HG03139 (cell line): ENCODE results near the gene MAP4.
"Not testable (repeated sequence)": the region's sequence is repeated elsewhere in the genome, so short reads cannot be mapped to it uniquely, and the experiment has no call there.

Experiments
- ATAC-seq: cut with Tn5 transposase; IDR thresholded peaks from one replicate; pipeline ENCODE4 v1.9.1; 2021; ENCODE audit not compliant: unreplicated experiment

MAP4 gene

DNA sequence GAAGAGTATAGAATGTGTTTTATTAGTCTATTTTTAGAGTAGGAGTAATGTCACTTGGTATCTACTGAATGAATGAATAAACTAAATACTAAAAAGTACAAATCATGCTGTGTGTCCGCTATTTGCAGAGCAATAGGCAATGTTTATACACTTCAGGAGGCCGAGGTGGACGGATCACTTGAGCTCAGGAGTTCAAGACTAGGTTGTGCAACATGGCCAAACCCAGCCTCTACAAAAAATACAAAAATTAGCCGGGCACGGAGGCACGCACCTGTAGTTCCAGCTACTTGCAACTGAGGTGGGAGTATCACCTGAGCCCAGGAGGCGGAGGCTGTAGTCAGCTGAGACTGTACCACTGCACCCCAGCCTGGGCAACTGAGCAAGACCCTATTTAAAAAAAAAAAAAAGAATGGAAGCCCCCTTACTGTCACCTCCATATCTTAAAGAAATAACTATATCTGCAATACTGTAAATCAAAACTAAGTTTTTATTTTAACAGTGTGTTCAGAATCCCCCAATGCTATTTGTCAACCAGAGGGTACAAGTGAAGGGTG, 114.9 kb downstream of the MAP4 start:
- no peak for ATAC-seq

DNA sequence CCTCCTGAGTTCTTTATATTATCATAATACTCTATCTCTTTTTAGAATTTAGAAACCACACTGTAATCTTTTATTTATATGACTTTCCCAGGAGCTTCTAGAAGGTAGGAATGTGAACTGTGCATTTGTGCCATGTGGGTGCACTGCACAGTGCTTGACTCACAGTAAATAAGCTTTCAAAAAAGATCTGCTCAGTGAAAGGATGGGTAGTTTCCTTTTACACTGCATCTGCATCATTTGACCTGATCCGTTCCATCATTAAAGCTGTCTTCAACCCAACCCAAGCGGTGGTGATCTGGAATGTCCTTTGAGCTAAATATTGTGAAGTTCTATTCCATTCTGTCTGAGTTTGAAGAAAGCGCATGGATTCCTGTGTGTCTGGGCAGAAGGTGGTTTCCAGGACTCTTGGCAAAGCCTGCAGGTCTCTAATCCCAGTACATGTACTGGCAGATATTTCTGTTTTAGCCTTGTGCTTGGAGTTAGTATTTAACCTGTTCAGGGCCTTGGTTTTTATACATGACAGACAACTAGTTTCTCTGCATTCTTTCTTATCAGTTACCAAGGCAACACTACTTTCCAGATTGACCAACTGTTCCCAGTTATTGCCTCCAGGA, 116.6 kb downstream of the MAP4 start:
- ATAC-seq: no peak

DNA sequence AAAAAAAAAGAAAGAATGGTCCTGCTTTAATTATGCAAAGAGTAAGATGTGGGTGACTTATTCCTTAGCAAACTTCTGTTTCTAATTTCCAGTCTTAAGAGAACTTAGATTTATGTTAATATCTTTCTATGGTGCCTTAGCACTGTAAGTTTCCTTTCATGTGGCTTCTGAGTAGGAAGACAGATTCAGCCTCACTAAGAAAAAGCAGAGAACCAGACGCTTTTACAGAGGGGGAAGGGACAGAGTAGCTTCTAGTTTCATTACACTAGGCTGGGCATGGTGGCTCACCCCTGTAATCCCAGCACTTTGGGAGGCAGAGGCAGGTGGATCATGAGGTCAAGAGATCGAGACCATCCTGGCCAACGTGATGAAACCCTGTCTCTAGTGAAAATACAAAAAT, 118.3 kb downstream of the MAP4 start:
- ATAC-seq: no peak

DNA sequence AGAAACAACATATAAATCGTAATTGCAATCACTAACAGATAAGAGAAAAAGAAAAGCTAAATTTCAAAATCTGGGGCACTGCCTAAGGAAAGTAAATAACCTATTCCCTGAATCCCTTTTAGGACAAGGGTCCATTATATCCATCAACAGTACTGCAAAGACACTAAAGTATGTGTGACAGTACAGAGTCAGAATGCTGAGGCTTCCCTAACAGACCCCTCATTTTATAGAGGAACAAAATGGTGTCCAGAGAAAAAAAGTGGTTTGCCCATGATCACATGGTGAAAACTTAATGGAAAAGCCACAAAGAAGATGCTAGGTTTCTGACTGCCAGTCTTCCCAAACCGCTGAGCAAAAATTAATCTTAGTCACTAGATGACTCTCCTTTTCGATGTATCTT, 119.5 kb downstream of the MAP4 start:
- ATAC-seq: no peak

DNA sequence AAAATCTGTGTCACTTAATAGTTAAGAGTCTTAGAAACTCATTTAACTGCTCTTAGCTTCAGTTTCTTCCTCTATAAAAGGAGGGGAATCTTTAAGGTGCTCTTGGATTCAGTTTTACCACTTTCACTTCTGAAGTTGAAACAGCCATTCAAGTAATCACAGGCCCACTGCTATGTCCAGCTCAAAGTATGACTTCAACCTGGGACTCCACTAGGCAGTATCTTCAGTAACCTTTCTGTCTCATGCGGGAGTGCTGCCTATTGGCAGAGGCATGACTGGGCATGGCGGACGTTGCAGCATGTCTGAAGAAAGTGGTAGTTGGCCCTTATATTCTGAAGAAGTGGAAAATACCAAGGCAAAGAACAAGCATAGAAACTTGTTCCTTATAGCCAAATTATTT, 121.0 kb downstream of the MAP4 start:
- ATAC-seq: no peak

DNA sequence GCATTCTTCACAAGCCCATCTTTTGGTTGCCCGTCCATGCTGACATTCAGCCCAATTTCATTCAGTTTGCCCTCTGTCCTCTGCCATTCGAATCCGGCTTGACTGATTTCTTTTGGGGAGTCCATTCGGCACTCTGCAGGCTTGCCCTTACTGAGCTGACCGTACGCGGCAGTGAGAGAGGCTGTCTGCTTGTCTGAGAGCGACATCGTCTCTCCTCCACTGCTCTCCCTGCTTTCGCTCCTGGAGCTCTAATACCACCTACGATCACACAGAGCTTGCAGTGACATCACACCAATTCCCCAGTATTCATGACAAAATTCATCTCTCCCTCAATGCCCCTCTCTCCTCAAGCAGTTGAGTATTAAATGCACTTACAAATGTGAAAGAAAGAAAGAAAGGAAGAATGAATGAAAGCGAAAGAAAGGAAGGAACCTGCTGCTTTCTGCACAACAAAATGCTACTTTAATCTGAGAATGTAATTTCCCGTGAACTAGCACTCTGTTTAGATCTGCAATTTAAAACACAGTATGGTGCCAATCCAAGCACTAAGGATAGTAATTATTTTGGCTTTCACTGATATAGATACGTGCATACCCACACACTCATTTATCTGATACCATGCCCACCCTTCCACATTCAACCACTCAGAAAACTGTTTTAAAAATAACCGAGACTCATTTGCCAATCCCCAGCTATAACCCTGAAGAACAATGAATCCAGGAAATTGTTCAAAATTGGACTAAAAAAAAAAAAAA, 123.8 kb downstream of the MAP4 start:
- ATAC-seq: no peak

DNA sequence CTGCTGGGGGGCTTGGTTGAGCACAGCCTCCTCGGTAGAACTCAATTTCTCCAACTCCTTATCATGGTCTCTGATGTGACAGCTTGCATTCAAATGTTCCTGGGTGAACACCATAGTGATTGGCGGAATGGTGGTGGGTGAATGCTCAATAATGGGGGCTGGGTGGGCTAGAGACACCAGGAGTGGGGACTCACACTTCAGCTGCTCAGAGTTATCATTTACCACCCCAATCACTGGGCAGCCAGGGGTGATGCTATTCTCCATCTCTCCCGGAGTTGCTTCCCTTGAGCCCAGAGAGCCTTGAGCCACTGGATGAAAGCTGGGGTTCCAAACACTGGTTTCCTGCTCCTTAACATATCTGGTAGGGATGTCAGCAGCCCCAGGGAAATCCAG, 124.6 kb downstream of the MAP4 start:
- no peak for ATAC-seq

DNA sequence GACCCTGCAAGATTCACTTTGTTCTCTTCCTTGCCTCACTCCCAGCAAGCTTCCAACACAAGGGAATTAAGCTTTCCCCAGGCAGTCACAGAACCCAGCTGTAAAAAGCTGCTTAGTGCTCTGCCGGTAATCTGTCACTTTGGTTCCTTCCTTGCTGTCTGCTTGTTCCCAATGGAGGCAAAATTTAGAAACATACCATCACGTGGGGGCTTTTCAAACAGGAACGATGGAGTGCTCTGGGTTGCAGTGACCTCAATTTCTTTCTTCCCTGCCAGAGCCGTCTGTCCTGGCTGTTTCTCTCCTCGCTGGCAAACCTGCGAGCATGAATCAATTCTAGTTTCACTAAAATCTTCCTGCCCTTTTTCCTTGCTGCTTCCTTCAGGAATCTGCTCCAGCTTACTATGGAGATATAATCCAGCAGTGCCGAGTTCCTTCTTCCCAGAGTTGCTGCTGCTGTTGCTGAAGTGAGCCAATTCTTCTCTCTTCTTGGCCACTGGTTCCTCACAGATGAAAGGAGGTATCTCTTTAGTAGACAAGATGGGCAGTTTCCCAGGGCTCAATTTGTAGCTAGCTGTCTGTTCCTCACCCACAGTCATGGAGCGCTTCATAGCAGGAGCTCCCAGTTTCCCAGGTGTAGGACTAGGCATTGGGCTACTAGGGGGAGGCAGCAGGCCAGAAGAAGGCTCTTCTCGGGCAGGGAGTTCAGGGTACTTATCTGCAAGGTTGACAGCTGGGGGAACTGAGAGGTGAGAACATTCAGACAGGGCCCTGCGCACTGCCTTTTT, 125.2 kb downstream of the MAP4 start:
- no peak for ATAC-seq

DNA sequence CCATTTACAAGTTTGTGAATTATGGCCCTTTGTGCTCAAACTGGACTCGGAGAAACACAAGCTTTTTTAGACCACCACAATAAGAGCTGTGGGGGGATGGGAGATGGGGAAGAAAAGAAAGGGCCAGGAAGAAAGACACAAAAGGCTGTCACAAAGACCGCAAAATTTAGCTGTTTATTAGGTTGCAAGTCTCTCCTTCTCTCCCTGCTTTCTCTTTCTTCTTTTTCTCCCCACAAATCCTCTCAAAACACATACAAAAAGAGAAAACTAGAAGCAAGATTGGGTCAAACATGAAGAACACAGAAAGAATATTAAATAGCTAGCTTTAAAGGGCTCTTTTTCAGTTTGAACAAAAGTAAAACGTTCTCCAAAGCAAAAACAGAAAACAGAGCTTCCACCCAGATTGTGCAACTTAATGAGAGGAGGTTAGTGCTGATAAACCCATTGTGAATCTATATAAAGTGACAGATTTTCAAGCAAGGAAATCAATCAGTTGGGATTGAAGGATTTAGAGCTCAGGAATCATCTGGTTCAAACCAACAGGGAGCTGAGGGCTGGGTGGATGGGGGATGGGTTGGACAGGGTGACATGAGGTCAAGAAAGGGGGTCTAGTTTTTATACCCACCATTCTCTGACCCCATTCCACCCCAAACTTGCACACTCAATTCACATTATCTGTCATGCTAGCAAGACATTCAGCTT, 125.9 kb downstream of the MAP4 start:
- no peak for ATAC-seq

DNA sequence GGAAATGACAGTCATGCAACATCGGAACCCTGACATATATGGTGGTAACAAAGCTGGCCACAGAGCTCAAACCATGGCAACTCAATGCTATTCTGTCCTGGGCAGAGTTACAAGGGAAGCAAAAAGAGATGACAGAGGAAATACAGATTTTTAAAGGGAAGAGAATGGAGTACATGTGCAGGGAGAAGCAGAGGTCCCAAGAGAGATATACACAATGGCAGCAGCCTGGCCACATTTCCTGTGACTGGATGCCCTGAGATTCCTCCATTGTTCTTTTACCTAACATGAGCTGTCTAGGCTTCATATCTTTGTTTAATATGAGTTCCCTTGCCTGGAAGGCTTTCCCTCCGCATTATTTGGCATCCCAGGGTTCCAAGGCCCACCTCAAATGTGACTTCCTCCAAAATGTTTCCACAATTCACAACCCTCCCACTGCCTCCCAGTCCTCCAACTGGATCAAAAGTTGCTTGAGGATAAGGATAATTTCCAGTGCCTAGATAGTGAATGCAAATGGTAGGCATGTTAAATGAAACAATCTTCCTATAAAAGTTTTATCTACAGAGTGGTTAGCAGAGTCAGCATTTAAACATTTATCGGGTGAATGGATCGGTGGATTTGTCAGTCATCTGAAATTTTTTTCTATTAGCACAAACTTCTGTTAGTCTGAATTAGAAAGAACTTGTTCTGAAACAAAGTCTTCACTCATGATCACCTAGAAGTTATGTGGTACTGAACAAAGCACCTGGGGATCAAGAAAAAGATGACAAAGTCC, 127.0 kb downstream of the MAP4 start:
- no peak for ATAC-seq

DNA sequence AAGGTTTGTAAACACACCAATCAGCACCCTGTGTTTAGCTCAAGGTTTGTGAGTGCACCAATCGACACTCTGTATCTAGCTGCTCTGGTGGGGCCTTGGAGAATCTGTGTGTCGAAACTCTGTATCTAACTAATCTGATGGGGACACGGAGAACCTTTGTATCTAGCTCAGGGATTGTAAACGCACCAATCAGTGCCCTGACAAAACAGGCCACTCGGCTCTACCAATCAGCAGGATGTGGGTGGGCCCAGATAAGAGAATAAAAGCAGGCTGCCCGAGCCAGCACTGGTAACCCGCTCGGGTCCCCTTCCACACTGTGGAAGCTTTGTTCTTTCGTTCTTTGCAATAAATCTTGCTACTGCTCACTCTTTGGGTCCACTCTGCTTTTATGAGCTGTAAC, 128.2 kb downstream of the MAP4 start:
- not testable (repeated sequence) for ATAC-seq

DNA sequence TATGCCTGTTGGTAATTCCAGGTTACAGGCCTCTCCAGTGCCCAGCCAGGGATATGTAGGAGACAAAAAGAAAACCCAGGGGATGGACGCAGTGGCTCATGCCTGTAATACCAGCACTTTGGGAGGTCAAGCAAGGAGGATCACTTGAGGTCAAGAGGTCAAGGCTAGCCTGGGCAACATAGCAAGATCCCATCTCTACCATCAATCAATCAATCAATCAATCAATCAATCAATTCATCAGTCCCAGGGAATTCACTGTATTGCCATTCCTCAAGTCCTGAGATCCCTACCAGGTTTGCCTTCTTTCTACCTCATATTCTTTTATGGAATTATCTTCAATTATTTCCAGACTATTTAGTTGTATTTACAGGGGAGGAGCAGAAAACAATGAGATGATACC, 131.0 kb downstream of the MAP4 start:
- no peak for ATAC-seq

DNA sequence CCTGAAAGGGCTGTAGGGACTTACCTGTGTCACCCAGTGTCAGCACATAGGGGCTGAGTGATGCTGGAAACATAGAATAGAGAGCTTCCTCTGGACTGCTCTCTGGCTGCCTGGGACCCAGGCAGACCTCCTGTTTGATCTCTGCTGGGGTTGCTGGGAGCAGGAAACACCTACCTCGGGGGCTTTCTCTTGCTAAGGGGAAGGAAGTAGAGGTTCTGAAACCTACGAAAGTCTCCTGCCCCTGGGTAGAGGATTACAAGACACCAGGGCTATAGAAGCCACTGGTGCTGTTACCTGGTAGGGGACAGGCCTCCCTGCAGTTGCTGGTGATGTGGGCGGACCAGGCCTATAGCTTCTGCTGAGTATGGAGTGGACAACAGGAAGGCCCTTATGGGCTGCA, 131.6 kb downstream of the MAP4 start:
- no peak for ATAC-seq

DNA sequence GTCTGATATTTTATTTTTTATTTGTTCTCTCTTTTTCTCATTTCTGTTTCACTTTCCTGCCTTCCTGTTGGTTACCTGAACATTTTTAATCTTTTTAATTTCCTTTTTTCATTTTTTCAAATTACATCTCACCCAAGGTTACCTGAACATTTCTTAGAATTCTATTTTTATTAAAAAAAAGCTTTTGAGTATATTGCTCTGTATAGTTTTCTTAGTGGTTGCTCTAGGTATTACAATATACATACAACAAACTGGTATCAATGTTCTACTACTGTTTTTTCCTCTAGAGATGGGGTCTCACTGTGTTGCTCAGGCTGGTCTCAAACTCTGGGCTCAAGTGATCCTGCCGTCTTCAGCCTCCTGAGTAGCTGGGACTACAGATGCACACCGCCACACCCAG, 133.9 kb downstream of the MAP4 start:
- ATAC-seq: no peak

DNA sequence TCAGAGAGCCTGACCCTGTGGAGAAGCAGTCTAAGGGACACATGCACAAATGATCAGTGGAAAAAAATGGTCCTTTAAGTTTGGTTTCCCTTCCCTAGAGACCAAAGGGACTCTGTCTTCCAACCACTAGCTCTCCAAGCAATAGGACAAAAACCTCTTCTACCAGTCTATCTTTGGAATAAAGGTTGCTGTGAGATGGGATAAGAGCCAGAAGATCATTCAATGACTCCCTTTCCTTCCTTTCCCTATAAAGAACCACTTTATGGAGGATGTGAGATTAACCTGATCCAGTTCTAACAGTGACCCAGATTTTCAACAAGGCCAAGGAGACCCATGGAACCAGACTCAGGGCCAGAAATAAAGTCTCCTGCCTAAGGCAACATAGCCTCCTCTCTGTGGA, 138.5 kb downstream of the MAP4 start:
- ATAC-seq: no peak

DNA sequence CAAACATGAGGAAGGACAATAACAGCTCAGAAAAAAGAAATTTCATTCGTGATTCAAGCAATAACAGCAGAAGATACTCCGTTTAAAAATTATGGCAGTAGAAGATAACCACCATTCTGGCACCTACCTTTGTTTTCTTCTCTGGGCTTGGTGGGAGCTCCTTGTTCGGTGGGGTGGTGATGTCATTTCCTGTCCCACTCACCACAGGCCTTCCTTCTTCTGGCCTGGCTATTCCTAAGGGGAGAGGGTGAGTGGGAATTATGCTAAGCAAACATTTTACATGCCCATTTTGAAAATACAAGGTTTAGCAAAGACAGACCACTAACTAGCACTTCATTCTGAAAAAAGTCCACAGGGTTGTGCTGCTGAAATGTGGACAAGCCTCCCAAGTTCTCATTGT, 138.9 kb downstream of the MAP4 start:
- no peak for ATAC-seq

DNA sequence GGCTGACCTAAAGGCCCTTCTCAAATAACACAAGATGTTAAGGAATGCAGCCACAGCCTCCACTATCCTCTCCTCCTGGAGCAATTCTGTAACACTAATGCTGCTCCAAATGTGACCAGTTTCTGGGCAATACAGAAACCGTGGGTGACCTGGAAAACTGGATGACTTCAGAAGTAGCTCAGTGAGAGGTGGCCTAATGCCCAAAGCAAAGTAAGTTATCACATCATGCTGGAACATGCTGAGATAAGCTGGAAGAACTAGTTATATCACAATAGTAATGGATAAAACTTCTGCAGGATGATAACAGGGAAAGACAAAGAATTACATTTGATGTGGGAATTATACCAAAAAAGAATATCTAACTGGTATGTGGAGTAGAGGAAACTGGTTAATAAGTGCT, 141.3 kb downstream of the MAP4 start:
- no peak for ATAC-seq

DNA sequence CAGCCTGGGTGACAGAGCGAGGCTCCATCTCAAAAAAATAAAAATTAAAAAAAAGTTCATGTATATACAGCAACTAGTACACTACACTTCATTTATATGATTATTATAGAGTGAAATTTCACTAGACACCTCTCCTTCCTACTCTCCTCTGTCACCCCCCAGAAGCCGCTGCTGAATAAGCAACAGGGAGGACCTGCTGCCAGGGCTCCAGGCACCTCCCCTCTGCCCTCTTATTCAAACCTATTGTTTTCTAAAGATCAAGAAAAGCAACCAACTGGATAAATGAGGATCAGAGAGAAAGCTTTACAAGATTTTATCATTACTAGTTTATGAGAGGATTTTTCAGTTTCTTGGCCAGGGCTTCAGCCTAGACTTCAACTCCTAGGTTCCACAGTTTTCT, 141.8 kb downstream of the MAP4 start:
- ATAC-seq: no peak

DNA sequence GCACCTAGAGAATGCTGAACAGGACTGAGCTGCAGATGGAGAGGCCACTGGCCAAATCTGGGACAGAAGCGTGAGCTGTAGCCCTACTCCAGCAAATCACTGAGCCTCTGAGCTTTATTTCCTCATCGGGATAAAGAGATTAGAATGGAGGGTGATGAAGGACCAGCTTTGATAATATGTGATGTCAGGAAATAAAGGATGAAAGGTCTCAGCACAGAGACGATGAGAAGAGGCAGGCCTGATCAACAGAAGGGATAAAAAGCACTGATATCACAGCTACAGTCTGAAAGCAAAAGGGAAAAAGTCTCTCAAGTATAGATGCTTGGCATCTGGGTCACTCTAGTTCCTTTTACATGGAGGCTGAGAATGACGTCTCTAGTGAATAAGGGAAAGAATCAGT, 143.3 kb downstream of the MAP4 start:
- ATAC-seq: no peak

DNA sequence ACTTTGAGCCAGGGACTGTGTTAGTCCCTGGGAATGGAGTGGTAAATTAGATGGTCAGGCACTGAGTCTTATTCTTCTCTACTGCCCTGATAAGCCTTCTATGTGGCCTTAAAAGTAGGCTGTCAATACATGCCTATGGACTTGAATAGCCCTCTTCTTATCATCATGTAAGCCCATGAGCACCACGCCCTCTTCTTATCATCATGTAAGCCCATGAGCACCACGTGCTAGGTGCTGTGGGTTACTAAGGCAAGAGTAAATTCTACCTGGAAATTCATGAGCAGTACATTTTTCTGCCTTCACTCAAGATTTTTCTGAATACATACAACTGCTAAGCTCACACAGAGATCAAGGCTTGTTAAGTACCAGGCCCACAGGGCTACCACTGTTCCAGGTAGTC, 144.8 kb downstream of the MAP4 start:
- ATAC-seq: no peak
